Right lung (tissue), 5 donors: ENCODE measurements around the gene C16orf96. TPM values are rescaled to one million over a fixed set of nuclear protein-coding genes. Genes with fewer than 3 reads are reported as not detected.

Source experiments
- DNase-seq, 2 donors: peaks; one replicate each; pipeline ENCODE4 v3.0.0-alpha.2; 2013
- polyA plus RNA-seq, 5 donors: library from polyadenylated mRNA; unstranded; fragments of 120-200 nt; gene quantifications; one replicate each; pipeline versions ENCODE4 v1.2.1 to v1.2.3, GENCODE V29; 2013; ENCODE audit warnings: inconsistent platforms in 1 of 5, low replicate concordance in 1 of 5; ENCODE audit not compliant: insufficient read length in 5 of 5, insufficient read depth in 1 of 5

Gene C16orf96
- polyA plus RNA-seq, 5 donors = 0.27 to 0.54 (median 0.33) TPM

- no peak for DNase-seq
Measured at GRCh38 chr16:4525069-4525468, 31.1 kb upstream of the C16orf96 start.

DNA sequence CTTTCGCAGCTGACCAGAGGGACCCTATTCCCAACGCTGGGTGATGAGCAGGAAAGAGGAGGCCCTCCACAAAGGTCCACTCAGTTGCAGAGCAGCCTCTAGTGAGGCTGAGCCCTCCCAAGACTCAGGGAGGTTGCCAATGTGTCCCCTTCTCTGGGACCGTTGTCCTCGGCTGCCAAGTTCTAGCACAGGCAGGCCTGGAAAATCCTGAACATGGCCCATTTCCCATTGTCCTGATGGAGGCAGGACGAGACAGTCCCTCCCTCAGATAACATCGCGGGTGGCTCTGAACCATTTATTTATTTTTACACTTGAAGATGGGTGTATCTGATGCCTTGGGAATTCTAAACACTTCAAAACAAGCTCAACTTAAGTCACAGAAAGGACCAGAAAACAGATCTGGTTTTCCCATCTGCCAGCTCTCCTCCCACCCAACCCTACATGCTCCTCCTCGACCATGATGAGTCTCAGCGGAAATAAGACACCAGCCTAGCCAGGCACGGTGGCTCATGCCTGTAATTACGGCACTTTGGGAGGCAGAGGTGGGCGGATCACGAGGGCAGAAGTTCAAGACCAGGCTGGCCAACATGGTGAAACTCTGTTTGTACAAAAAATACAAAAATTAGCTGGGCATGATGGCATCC, 30.4 kb upstream of the C16orf96 start:
- no peak for DNase-seq

DNA sequence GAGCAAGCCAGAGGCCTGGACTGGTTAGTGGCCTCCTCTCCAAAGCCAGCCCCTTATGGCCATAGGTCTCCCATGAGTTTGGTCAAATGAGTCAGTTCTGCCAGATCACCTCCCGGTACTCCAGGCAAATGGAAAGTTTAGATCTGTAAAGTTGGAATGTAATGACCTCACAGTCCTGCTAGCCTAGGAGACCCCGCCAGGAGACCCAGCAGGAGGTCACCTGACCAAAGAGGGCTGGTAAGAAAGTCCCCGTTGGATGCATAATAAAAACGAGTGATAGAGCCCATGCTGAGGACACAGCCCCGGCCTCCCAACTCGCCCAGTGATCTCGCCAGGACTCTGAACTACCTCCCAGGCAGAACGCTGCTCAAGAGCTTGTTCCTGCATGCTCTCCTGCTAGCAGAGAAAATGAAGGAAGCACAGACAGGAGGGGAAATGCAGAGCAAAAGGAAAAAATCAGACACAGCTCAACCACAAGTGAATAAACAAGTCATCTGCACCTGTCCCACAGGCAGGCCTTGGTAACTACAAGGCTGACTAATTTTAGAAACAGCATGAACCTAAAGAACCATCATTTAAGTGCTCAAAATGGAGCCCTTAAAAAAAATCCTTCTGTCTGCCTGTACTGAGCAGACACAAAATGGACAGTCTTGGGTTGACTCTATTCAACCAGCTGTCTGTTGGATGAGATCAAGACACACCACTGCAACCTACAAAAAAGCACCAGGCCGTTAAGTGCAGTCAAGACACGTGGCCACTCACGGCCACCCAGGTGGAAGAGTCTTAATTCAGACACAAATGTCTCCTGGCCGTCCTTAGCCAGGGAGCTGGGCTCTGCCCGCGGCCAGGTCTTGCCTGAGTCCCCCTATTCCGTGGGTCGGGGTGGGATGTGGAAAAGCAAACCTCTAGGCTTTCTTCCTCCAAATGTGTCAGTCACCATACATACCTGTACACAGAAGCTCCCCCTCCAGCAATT, 26.8 kb upstream of the C16orf96 start:
- no peak for DNase-seq

GRCh38 chr16:4531811-4532210, 24.3 kb upstream of the C16orf96 start:
- no peak for DNase-seq

GRCh38 chr16:4532238-4532637, 23.9 kb upstream of the C16orf96 start:
- no peak for DNase-seq

- DNase-seq = no peak
Measured at GRCh38 chr16:4533490-4533889, 22.6 kb upstream of the C16orf96 start.

DNA sequence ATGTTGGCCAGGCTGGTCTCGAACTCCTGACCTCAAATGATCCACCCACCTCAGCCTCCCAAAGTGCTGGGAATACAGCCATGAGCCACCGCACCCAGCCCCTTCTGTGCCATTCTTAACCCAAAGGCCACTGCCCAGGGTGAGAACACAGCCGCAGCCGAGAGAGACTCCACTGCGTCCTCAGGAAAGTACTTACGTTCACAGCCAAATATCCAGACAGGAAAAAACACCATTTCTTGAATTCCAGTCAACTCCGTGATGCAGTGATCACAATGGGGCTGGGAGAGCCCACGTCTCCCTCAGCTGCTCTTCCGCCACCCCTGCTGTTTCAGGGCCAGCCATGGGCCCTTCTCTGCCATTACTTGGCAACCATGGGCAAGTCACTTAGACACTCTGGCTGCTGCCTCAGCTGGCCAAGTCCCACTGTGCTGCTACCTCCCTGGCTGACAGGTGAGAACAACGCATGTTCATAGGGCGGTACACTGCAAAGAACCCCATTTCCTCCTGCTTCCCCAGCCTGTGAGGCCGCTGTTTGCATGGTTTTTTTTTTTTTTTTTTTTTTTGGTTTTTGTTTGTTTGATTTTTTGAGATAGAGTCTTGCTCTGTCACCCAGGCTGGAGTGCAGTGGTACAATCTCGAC, 21.9 kb upstream of the C16orf96 start:
- no peak for DNase-seq

- DNase-seq = no peak
Measured at GRCh38 chr16:4535627-4536108, 20.5 kb upstream of the C16orf96 start.

DNA sequence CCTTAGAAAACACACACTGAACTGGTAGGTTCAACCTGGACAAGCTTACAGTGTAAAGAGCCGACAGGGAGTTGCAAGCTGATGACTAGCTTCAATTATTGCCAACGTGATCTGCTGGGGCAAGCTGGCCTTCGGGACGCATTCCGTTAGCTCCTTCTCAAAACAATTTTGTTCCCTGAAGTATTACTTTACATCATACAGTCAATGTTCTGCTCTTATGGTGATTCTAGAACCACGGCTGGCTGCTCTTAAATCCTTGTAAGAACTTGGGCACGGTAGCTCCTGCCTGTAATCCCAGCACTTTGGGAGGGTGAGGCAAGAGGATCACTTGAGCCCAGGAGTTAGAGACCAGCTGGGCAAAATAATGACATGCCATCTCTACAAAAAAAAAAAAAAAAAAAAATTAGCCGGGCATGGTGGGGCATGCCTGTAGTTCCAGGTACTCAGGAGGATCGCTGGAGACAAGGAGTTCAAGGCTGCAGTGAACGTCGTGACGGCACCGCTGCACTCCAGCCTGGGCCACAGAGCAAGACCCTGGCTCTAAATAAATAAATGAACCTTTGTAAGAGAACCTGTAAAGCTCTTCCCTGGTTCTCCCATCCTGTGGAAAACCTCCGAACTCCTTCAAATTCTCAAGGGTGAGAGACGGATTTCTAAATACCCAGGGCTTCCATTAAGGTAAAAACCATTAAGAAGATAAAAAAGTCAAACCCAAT, 19.6 kb upstream of the C16orf96 start:
- DNase-seq = no peak

GRCh38 chr16:4537376-4538343, 18.5 kb upstream of the C16orf96 start:
- DNase-seq = no peak

- peak; percentile 93 to 95 for DNase-seq
Measured at GRCh38 chr16:4538350-4539235, 17.5 kb upstream of the C16orf96 start, which contains the start of gene CDIP1. CDIP1 (minus strand) TSS chr16:4538773; CDS start chr16:4514130, 24,643 bp downstream.

GRCh38 chr16:4539716-4540284, 16.3 kb upstream of the C16orf96 start:
- no peak for DNase-seq

DNA sequence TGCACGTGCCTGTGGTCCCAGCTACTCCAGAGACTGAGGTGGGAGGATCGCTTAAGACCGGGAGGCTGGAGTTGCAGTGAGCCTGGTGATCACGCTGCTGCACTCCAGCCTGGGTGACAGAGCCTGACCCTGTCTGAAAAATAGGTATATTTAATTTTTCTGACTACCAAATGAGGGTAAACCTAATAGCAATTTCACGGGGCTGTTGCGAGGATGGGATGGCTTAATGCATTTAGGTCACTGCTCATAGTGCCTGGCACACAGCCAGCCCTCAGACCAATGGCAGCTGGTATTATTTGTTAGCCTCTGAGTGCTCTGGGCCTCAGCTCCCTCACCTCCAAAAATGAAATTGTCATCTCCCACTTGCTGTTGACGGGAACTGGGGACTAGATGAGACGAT, 11.7 kb upstream of the C16orf96 start:
- no peak for DNase-seq

DNA sequence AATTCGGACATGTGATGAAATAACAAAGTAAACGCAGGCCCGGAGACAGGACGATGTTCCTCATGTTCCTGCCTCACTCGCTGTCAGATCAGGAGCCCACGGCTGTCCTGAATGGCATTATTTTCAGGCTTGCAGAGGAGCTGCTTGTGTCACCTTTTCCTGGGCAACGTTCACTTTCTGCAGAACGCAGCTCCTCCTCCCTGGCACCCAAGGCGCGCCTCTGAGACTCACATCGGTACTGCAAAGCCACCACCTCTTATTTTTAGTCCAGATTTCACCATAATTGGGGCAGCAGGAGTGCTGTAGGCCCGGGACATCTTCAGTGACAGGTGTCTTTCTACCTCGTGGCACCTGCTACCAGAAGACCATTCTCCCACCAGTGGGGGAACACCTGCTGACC, 8.0 kb upstream of the C16orf96 start:
- no peak for DNase-seq

DNA sequence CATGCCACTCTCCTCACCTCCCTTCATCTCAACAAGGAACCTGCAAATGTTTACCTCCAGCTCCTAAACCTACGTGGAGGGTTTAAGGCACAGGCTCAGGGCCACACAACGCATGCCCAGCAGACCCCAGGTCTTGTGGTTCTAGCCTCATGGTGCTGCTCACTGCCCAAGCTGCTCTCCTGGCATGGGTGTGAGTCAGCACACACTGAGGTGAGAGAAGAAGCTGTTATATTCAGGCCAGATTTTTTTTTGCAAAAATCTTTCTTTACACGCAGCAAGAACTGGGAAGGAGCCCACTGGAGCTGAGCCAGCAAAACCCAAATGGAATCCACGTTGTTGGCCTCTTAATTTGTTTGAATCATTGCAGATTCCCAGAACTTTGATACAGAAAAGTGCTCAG, 5.5 kb upstream of the C16orf96 start:
- DNase-seq = no peak

DNA sequence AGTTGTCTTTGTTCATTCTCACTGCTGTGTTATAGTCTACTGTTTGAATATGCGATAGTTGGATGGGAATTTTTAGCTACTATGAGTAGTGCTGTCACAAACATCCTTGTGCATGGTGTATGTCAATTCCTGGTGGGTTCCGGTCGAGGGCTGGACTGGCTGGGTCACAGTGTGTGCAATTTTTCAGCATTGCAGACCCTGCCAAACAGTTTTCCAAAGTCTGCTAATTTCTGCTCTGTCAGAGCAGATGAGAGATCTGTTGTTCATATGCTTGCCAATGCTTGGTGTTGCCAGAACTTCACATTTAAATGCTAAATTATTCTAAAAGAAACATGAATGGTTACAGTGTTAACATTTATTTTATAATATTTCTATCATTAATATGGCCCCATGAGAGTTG, 3.6 kb upstream of the C16orf96 start:
- peak; percentile 50 to 54 for DNase-seq

DNA sequence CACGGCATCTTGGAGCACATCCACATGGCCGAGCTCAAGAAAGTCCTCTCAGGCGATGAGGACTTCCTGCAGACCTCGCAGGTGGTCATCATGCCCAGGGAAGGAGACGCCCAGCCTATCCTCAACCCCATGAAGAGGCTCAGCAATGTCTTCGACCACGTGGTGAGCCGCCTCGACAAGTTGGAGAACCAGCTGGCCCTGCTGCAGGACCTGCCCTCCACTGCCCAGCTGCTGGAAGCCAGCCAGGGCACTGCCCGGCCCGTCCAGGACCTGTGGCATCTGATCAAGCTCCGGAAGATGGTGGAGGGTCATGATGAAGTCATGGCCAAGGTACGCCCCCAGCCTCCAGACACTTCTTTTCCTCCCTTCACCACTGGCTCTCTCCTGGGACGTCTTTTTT, 440 bp downstream of the C16orf96 start:
- no peak for DNase-seq

- no peak for DNase-seq
Measured at GRCh38 chr16:4557973-4558372, 1.8 kb downstream of the C16orf96 start.

GRCh38 chr16:4561596-4561995, 5.5 kb downstream of the C16orf96 start:
- DNase-seq = no peak
